ENCODE results near the gene A2M.
A peak's percentile ranks its signal among the peaks of the same experiment; 100 is the strongest.

A2M gene

DNA sequence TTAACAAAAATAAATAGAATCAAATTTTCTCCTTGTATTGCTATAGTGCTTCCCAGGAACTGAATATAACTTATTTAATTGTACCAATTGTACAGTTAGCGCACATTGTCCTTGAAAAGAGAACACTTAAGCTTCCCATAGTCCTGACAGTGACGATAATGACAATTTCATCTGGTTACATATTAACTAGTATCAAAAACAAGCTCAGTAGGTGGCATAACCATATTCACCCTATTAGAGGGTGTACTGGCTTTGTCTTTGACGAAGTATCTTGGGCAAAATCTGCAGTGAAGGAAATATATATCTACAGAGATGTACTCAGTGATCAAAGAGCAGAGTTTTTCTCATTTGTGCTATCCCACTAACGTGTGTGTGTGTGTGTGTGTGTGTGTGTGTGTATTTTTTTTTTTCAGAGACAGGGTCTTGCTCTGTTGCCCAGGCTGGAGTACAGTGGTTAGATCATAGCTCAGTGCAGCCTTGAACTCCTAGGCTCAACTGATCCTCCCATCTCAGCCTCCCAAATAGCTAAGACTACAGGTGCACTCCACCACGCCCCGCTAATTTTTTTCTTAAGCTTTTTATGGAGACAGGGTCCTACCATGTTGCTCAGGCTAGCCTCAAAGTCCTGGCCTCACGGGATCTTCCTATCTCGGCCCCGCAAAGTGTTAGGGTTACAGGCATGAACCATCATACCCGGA is 4.9 kb upstream of the A2M start:
- no peak overlapping the region for H3K4me3 ChIP-seq
- peak overlapping the region; percentile 77 to 90 for H3K27ac ChIP-seq
- DNase-seq (ENCODE audit: low spot score) = no peak
- TF ChIP-seq, protein P1, sequence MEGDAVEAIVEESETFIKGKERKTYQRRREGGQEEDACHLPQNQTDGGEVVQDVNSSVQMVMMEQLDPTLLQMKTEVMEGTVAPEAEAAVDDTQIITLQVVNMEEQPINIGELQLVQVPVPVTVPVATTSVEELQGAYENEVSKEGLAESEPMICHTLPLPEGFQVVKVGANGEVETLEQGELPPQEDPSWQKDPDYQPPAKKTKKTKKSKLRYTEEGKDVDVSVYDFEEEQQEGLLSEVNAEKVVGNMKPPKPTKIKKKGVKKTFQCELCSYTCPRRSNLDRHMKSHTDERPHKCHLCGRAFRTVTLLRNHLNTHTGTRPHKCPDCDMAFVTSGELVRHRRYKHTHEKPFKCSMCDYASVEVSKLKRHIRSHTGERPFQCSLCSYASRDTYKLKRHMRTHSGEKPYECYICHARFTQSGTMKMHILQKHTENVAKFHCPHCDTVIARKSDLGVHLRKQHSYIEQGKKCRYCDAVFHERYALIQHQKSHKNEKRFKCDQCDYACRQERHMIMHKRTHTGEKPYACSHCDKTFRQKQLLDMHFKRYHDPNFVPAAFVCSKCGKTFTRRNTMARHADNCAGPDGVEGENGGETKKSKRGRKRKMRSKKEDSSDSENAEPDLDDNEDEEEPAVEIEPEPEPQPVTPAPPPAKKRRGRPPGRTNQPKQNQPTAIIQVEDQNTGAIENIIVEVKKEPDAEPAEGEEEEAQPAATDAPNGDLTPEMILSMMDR (IDR thresholded peaks at IDR 0.05) = no peak

DNA sequence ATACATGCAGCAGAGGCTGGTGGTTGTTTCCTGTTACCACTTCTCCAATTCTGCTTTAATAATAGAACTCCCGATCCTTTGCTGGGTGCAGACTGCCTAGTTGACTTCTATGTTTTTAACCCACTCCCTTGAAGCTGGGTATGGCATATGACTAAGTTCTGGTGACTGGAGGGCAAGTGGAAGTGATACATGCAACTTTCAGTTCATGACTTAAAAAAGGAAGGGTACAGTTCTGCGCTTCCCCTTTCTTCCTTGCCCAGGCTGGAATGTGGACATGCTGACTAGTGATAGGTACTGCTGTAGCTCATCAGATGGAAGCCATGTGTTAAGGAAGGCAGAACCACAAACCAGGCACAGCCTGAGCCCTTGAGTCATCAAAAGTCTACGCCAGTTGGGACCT is 2.4 kb upstream of the A2M start:
- peak overlapping the region; percentile 77 to 90 for H3K27ac ChIP-seq

DNA sequence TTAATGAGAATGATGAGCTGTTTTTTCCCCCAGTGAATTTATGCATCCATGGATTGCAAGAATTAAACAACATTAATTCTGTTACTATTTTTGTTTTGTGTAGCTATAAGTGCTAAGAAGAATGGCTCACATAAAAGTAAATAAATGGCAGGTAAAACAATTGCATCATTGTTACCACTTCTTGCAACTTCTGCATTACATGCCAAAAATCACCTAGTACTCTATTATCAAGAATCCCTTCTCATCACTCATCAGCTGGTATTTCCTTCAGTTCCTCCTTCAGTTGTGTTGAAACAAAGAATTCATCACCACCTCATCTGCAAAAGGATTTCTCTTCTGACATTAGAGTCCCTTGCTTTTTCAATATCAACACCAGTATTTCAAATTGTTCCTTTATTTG is 773 bp downstream of the A2M start:
- TF ChIP-seq, protein P1 (IDR thresholded peaks at IDR 0.05) = no peak
- H3K4me3 ChIP-seq = peak overlapping the region; percentile 69
- DNase-seq (ENCODE audit: low spot score) = no peak
- peak overlapping the region; percentile 71 to 77 for H3K27ac ChIP-seq

More for the DNA sequence above, 2.4 kb upstream of the A2M start:
- TF ChIP-seq, protein P1 (IDR thresholded peaks at IDR 0.05) = no peak
- peak overlapping the region; percentile 51 for H3K4me3 ChIP-seq
- no peak for DNase-seq (ENCODE audit: low spot score)

DNA sequence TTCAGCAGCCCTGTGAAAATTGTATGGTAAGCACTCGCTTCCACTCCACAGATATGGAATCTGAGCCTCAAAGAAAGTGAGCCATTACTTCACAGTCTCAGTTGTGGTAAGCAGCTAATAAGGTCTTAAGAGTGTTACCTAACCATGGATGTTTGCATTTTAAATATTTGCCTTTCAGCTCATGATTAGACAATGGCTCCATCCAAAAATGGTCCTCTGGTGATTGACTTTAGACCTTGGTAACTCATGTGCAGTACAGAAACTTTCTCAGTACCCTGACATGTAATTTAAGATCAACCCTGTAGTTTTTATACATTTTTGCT is 1.8 kb downstream of the A2M start:
- Histone ChIP-seq H3K27ac (peak overlapping the region in 1 of 2 donors; percentile 36), H3K4me3 (peak overlapping the region; percentile 69)
- DNase-seq (ENCODE audit: low spot score) = no peak
- TF ChIP-seq, protein P1 (IDR thresholded peaks at IDR 0.05) = no peak

DNA sequence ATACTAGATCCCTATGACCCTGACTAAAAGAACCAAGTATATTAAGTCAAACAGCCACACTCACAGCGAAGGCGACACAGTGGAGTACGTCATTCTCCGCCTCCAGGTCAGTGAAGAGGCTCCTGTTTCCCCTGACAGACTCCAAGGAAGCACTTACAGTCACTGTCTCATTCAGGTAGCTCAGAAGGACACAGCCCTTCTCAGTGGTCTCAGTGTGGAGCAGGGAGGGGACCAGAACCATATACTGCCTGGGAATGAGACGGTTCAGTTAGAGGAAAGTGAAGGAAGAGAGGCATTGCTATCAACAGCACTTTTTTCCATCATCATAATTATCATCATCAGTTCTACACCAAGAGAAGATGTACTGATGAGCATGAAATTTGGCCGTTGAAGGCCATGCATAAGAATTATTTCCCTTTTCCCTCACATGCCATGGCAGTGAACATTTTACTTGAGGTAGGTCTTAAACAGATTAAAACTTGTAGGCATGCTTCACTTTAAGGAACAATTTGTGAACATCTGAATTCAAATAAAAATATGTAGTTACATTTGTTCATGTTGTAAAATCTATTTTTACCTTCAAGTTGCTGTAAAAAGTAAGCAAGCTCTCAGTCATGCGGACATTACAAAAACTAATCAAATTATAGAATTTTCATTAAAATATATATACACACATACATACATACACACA is 2.3 kb downstream of the A2M start:
- TF ChIP-seq, protein P1 (IDR thresholded peaks at IDR 0.05) = no peak
- DNase-seq (ENCODE audit: low spot score) = no peak
- Histone ChIP-seq H3K27ac (peak overlapping the region in 1 of 2 donors; percentile 36), H3K4me3 (peak overlapping the region; percentile 69)

DNA sequence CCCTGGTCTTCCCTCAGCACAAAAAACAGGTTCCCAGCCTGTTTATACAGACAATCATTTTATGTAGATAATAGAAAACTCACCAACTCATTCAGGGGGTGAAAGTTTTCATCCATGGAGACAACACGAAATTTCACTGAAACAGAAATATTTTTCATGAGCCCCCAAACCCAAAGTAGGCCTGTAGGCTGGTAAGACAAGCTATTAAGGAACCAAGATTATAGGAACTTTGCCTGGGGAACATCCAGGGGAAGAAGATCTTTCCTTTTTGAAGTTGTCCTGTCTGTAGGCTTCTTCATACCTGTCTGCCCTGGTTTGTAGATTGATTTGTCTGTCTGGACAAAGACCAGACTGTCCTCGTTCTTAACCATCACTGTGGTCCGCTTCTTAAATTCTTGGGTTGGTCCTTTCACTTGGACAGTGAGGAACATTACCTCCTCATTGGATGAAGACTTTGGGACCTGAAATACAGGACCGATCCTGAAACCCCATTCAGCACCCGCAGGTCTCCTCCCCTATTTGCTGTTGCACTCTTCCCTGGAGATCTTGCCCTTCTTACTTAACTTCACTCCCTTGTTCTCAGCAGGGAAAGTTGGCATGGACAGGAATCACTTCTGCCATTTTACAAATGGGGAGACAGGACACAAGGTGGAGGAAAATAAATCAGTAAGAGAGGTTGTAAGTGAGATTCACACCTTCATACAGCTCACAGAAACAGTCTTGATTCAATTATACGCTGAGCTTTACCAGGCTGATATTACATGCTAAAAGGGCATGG is 3.5 kb downstream of the A2M start:
- Histone ChIP-seq H3K27ac (peak overlapping the region in 1 of 2 donors; percentile 11), H3K4me3 (peak overlapping the region; percentile 48)
- TF ChIP-seq, protein P1 (IDR thresholded peaks at IDR 0.05) = no peak
- no peak for DNase-seq (ENCODE audit: low spot score)
